Effector memory CD4-positive, alpha-beta T cell (primary cell): ENCODE results near the gene RAB3C.
"Not testable (repeated sequence)": the region's sequence is repeated elsewhere in the genome, so short reads cannot be mapped to it uniquely, and the experiment has no call there.

ENCODE experiments used
- DNase-seq, 3 donors: peaks; one replicate each; pipeline ENCODE4 v3.0.0-alpha.2; 2020
- H3K27ac ChIP-seq: 2 replicates; pipeline ENCODE4 v1.7.0; 2013; ENCODE audit warnings: mild to moderate bottlenecking, low read length, moderate library complexity; ENCODE audit not compliant: insufficient read depth, poor library complexity, severe bottlenecking
- H3K27me3 ChIP-seq: replicated peaks from 2 replicates; pipeline ENCODE4 v1.7.0; 2013; ENCODE audit warnings: mild to moderate bottlenecking, low read length; ENCODE audit not compliant: insufficient read depth, control insufficient read depth, poor library complexity, severe bottlenecking
- H3K36me3 ChIP-seq: 2 replicates; pipeline ENCODE4 v1.7.0; 2013; ENCODE audit warnings: mild to moderate bottlenecking, low read length, moderate library complexity; ENCODE audit not compliant: control insufficient read depth, insufficient read depth
- H3K4me1 ChIP-seq: 2 replicates; pipeline ENCODE4 v1.7.0; 2013; ENCODE audit warnings: low read length, mild to moderate bottlenecking; ENCODE audit not compliant: control insufficient read depth, insufficient read depth, poor library complexity, severe bottlenecking
- H3K4me3 ChIP-seq: 2 replicates; pipeline ENCODE4 v1.7.0; 2013; ENCODE audit warnings: low read length, low read depth, mild to moderate bottlenecking; ENCODE audit not compliant: insufficient read depth, poor library complexity, severe bottlenecking
- H3K9me3 ChIP-seq: 2 replicates; pipeline ENCODE4 v1.7.0; 2013; ENCODE audit warnings: mild to moderate bottlenecking, low read length, moderate library complexity; ENCODE audit not compliant: control insufficient read depth

Gene RAB3C

DNA sequence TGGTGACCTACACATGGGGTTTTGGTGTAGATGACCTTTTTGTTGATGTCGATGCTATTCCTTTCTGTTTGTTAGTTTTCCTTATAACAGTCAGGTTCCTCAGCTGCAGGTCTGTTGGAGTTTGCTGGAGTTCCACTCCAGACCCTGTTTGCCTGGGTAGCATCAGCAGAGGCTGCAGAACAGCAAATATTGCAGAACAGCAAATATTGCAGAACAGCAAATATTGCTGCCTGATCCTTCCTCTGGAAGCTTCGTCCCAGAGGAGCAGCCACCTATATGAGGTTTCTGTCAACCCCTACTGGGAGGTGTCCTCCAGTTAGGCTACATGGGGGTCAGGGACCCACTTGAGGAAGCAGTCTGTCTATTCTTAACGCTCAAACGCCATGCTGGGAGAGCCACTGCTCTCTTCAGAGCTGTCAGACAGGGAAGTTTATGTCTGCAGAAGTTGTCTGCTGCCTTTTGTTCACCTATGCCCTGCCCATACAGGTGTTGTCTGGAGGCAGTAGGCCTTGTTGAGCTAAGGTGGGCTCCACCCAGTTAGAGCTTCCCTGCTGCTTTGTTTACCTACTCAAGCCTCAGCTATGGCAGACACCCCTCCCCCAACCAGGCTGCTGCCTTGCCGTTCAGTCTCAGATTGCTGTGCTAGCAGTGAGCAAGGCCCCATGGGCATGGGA is 116.3 kb downstream of the RAB3C start:
- not testable (repeated sequence) for H3K9me3 ChIP-seq, DNase-seq, H3K36me3 ChIP-seq, H3K4me3 ChIP-seq, H3K4me1 ChIP-seq, H3K27me3 ChIP-seq, H3K27ac ChIP-seq

DNA sequence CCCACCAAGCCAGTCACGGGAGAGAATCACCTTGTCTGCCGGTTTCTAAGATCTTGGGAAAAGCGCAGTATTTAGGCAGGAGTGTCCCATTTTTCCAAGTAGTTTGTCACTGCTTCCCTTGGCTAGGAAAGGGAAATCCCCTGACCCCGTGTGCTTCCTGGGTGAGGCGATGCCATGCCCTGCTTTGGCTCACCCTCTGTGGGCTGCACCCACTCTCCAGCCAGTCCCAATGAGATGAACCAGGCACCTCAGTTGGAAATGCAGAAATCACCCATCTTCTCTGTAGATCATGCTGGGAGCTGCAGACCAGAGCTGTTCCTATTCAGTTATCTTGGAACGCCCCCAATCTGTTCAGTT is 116.9 kb downstream of the RAB3C start:
- Histone ChIP-seq H3K36me3 (no peaks in the 10 kb centered on the region), H3K4me3 (no peak overlapping the region), H3K4me1 (no peaks in the 10 kb centered on the region), H3K27me3 (no peaks in the 10 kb centered on the region), H3K27ac (no peak overlapping the region), H3K9me3 (no peaks in the 10 kb centered on the region)
- DNase-seq: no peak

DNA sequence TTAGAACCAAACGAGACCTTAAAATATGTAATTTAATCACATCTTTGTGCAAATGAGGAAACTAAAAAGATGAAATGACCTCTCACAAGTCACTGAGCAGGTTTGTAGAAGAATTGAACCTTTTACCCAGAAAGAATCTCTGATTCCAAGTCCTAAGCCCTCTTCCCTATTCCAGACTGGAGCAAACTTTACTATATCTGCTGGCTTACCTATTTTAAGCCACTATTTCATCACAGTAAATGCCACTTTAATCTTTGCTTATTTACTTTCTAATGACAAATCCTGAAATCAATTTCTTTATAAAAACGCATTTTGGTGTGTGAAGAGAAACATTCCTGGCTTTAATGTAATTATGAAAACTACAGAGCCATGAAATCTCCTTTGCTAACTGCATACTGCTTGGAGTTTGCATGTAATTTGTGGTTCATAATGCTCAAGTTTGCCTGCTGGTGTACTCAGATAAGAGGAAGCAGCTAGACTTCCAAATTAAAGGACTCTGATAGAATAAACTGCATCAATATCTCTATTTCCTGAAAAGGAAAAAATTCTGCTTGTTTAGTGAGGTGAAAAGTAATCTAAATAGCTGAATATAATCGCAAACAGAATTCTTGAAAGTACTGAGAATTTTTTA is 121.2 kb downstream of the RAB3C start:
- Histone ChIP-seq H3K9me3 (no peaks in the 10 kb centered on the region), H3K27me3 (no peaks in the 10 kb centered on the region), H3K4me3 (no peak overlapping the region), H3K4me1 (no peaks in the 10 kb centered on the region), H3K36me3 (no peaks in the 10 kb centered on the region), H3K27ac (no peak overlapping the region)
- DNase-seq: no peak

- Histone ChIP-seq H3K4me3 (no peak overlapping the region), H3K4me1 (no peaks in the 10 kb centered on the region), H3K36me3 (no peaks in the 10 kb centered on the region), H3K9me3 (no peaks in the 10 kb centered on the region), H3K27me3 (no peaks in the 10 kb centered on the region), H3K27ac (no peak overlapping the region)
- no peak for DNase-seq
Measured at GRCh38 chr5:58706736-58707135, 123.9 kb downstream of the RAB3C start.

DNA sequence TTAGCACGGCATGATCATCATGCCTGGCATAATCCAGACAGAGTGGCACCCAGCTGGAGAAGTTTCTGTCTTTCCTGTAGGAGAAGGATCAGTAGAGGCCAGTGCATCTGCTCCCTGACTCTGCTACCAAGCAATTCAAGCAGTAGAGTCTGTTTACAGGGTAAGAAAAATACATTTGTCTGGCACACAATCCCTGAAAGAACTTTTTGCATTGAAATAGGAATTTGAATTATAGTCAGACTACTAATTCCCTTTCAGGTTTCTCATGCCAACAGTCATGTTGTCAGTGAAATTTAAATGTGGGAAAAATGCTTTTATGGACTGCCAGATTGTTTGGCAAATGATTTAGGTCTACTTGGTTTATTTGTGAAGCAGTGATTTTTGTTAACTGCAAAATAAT is 125.6 kb downstream of the RAB3C start:
- no peak overlapping the region for H3K27ac ChIP-seq
- no peaks in the 10 kb centered on the region for H3K9me3 ChIP-seq
- H3K4me3 ChIP-seq: no peak overlapping the region
- H3K36me3 ChIP-seq: no peaks in the 10 kb centered on the region
- H3K27me3 ChIP-seq: no peaks in the 10 kb centered on the region
- no peak for DNase-seq
- H3K4me1 ChIP-seq: no peaks in the 10 kb centered on the region

GRCh38 chr5:58710425-58710824 is 127.5 kb downstream of the RAB3C start:
- H3K36me3 ChIP-seq, H3K9me3 ChIP-seq, H3K27ac ChIP-seq, H3K4me1 ChIP-seq, H3K27me3 ChIP-seq, DNase-seq, H3K4me3 ChIP-seq: not testable (repeated sequence)

DNA sequence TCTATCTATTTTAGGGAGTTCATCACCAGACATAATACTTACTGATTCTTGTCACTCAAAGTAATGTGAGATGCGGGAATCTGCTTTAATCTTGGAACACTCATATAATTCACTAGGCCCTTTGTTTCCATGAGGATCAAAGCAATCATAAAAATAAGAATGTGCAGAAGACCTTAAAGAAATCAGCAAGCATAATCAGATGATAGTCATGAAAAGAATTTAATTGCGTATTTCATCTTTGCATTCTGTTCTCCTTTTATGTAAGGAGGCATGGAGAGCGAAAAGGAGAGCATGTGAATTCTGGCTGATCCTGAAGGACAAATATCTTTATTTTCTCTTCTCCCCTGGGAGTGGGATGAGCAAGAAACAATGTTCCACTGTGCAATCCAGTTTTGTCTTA is 128.0 kb downstream of the RAB3C start:
- Histone ChIP-seq H3K27ac (no peak overlapping the region), H3K27me3 (no peaks in the 10 kb centered on the region)
- no peak for DNase-seq

DNA sequence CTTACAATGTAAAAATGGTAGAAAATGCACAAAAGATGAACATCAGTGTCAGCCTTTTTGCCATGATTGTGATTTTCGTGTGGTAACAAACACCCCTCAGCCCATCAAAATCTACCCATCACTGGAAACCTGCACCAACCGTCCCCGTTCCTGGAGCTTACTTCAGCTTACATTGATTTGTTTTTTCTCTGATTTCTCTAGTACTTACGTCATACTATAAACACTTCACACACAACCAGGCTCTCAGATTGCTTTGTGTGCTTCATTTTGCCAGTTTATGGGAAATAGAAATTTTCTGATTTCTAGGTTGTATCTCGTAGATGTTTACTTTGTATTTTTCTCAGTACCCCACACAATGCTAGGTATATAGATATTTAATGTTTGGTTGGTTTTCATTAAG is 129.1 kb downstream of the RAB3C start:
- H3K27me3 ChIP-seq: no peaks in the 10 kb centered on the region
- H3K36me3 ChIP-seq: no peaks in the 10 kb centered on the region
- no peak overlapping the region for H3K4me3 ChIP-seq
- DNase-seq: no peak
- H3K27ac ChIP-seq: no peak overlapping the region
- H3K4me1 ChIP-seq: no peaks in the 10 kb centered on the region
- H3K9me3 ChIP-seq: no peaks in the 10 kb centered on the region

More for the DNA sequence above, 128.0 kb downstream of the RAB3C start:
- H3K4me1 ChIP-seq: no peaks in the 10 kb centered on the region
- no peaks in the 10 kb centered on the region for H3K9me3 ChIP-seq
- H3K4me3 ChIP-seq: no peak overlapping the region
- no peaks in the 10 kb centered on the region for H3K36me3 ChIP-seq

DNA sequence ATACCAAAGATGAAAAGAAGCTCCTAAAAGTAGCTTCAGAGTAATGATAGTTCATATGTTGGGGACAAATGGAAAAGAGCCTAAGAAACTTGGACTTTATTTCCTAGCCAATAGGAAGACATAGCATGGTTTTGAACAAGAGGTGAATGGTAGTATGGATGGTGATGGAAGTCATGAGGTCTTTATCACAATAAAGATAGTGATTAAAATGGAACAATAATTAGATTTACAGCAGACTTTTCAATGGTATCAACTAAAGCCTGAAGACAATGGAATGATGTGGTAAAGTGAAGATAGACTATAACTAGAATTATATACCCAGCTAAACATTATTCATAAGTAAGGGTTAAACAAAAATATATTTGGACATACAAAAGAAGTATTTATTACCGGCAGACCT is 131.2 kb downstream of the RAB3C start:
- DNase-seq: no peak

DNA sequence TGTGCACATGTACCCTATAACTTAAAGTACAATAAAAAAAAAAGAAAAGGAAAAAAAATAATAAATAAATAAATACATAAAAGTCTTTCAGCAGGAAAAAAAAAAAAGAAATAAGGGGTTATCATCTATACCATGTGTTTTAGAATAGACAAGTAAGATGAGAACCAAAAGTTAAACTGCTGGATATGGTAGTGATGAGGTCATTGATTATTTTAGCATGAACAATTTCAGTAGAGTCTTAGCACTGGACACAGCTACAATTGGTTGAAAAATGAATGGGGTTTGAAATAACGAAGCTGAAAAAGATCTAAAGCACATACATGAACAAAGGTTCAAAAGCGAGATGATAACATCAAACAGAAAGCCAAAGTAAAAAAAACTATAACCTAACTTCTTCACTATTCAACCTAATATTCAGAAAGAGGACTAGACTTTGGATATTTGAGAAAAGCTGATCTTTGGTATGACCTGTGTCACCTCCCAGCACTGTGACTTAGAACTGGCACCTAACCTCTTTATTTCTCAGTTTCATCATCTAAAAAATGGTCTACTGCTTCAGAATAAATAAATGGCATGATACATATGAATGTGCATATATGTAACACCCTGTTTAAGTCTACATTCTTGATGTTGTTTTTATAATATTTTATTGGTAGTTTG is 133.3 kb downstream of the RAB3C start:
- H3K27ac ChIP-seq: no peak overlapping the region
- no peaks in the 10 kb centered on the region for H3K4me1 ChIP-seq
- H3K4me3 ChIP-seq: no peak overlapping the region
- H3K36me3 ChIP-seq: no peaks in the 10 kb centered on the region
- no peak for DNase-seq
- no peaks in the 10 kb centered on the region for H3K27me3 ChIP-seq
- no peaks in the 10 kb centered on the region for H3K9me3 ChIP-seq

More for the DNA sequence above, 131.2 kb downstream of the RAB3C start:
- H3K36me3 ChIP-seq: no peaks in the 10 kb centered on the region
- H3K4me1 ChIP-seq: no peaks in the 10 kb centered on the region
- H3K27ac ChIP-seq: no peak overlapping the region
- no peak overlapping the region for H3K4me3 ChIP-seq
- H3K9me3 ChIP-seq: no peaks in the 10 kb centered on the region
- H3K27me3 ChIP-seq: no peaks in the 10 kb centered on the region
